Inflammatory macrophage treated with lipopolysaccharide for 4 hours (primary cell): ENCODE data around the gene ADK.
A peak's percentile ranks its signal among the peaks of the same experiment; 100 is the strongest.

Experiments used
- DNase-seq: peaks from one replicate; pipeline ENCODE4 v3.0.0-alpha.2; 2020

Gene ADK

DNA sequence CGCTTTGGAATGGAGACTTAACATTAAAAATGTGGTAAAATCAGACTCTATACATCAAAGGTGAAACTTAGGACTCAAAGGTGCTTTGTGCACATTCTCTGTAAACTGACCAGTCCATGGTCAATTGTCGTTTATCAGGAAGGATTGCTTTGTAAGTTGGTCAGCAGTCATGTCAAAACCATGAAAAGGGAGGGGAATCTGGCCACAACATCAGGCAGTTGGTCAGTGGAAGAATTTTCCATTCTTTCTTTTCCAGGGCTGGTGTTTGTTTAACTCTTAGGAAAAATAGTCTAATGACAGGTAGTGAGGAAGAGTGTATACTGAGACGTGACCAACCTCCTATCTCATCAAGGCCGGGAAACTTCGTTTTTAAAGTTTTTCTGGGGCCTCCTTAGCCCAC, 226.5 kb downstream of the ADK start:
- no peak for DNase-seq

DNA sequence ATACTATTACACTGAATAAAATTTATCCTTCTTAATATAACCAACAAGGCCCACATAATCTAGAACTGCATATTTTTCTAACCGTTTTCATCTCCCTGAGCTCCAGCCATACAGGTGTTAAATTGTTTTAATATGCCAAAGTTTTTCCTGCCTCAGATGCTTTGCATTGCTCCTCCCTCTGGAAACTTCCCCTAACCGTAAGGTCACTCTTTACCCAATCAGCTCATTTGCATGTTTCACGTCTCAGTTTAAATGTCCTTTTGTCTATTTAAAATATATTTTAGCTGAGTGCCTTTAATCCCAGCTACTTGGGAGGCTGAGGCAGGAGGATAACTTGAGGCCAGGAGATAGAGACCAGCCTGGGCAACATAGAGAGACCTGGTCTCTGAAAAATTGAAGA, 228.5 kb downstream of the ADK start:
- DNase-seq: peak; percentile 36

DNA sequence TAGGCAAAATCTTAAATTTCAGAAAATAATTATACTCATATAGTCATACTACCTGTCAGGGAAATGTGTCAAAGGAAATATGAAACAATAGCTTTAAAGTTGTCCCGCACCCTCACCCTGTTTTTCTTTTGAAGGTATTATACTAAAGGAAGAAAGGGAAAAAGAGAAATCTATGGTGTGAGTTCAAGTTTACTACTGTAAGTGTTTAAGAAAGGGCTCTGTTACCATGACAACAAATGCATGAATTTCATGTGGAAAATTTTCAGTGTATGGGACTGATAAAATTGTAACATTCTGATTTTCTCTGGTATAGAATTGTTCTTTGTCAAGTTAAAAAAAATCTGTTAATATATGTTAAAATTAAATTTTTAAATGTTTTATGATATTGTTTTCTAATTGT, 229.8 kb downstream of the ADK start:
- DNase-seq: no peak

DNA sequence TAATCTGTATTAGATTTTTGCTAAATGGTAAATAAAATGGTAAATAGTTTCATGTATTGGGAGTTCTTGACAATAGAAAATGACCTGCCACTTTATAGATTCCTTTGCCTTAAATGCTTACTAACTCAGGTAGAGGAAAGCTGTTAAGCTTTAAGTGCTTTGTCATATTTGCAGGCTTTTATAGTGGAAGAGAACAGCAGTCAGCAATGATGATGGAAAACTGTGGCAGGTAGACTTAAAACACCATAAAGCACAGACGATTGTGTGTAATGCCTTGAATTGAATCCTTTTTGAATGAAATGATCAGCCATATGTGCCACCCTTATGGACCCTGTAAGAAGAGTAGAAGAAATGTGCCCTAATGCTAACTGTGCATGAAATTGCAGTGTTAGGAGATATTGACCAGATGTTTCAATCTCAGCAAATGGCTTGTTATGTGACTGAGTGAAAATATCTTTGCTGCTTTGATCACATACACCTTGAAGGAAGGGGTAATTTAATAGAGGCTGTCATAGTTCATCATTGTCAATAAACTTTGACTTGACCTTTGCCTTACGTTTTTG, 230.4 kb downstream of the ADK start:
- no peak for DNase-seq

DNA sequence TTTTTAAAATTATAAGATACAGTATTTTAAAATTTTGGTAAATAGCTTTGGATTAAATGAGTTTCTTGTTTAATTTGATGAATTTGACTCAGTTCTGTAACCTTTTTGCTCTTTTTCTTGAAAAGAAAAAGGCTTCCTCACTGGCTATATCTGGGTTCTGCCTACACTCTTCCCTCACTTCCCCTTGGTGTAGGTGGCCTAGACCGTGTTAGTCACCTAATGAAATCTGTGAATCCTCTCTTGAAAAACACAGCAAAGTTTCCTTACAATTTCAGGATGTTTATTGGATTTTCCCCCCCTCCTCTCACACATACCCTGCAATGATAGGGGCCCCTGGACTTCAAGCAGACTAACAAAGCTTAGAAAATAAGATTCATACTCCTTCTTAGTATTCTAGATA, 231.6 kb downstream of the ADK start:
- peak; percentile 77 for DNase-seq

DNA sequence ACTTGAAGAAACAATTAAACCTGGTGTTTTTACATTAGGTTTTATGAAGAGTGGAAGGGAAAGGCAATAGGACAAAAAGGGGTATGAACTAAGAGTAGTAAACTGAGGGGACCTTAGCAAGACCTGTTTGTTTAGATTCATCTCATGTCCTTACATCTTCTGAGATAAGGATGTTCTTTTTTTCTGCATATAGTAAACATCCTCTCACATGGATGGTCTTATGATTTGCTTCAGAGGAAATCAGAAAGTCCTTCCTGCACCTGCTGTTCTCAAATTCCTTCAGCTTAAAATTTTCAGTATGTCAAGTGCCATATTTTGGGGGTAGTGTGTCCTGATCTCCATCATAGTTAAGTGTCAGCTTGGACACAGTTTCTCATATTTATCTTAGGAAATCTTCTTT, 232.6 kb downstream of the ADK start:
- no peak for DNase-seq

DNA sequence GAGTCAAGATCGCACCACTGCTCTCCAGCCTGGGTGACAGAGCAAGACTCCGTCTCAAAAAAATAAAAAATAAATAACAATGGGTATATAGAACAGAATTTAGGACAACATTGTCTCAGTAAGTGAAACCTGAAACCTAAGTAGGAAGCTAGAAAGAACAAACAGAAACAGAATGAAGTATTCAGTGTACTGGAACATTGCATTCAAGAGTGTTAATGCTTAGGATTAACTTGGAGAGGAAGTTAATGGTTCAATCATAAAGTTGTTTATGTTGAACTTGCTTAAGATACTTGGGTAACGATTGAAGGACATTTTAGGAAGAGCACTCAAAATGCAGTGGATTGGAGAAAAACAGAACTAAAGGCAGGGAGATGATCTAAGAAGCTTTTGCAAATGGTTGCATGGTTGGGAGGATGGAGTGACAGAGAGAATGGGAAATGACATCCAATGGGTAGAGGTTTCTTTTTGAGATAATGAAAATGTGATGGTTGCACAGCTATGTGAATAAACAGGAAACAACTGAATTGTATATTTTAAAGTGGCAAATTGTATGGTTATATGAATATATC, 233.7 kb downstream of the ADK start:
- DNase-seq: peak; percentile 81

DNA sequence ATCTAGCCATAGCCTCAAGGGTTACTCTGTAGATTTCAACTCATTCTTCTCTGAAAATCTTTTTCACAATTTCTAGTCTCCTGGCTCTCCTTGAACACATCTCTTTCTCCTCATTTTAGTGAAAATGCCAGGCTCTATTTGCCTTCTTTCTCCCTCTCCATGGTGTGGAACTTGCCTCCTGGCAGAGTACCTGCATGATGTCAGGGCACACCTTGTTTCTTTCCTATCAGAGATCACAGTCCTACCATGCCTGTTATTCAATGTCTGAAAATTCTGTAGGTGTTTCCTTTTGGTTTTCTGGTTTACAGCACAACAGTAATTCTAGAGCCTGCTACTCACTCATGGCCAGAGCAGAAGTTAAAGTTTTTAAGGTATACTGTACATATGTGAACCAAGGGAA, 237.8 kb downstream of the ADK start:
- no peak for DNase-seq

DNA sequence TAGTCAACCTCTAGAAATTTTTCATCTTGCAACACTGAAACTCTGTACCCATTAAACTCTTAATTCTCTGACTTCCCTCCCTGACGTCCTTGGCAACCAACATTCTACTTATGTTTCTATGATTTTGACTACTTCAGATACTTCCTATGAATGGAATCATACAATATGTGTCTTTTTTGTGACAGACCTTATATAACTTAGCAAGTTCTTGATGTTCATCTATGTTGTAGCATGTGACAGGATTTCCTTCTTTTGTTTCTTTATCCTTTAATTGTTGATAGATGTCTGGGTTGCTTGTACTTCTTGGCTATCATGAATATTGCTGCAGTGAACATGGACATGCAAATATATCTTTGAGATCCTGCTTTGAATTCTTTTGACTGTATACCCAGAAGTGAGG, 240.8 kb downstream of the ADK start:
- no peak for DNase-seq

DNA sequence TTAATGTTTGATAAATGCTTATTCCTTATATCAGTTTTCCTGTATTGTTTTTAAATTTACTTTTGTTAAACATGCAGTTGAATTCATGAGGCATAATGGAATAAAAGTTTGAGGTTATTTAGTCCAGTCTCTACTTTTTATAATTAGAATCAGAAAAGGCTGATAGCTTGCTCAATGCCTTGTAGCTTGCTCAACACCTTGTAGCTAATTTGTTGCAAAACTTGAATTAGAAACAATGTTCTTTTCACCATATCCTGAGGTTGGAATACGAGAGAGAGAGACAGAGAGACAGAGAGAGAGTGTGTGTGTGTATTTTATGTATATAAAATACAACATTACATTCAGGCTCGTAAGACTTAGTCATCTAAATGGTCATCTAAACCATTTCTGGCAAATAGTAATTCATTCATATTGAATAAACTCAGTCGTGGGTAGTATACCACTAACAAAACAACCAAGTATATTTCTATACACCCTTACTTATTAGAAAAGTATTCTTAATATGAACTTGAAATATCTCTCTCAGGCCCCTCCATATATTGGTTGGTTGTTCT, 243.5 kb downstream of the ADK start:
- DNase-seq: peak; percentile 43

DNA sequence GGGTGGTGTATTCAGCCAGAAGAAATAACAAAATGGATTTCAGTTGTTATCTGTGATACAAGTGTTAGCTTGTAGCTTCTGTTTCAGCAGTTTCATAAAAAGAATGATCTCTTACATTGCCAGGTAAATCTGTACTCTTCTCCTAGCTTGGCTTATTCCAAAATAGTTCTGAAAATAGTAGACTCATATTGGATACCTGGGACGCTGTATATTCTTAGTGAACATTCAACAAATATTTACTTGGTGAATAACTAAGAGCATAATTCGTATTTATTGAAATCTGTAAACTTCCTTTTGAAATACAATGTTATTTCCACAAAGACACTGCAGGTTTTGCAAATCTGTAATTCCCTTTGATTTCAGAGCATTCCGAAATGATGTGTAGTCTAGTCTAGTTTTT, 249.2 kb downstream of the ADK start:
- DNase-seq: no peak

DNA sequence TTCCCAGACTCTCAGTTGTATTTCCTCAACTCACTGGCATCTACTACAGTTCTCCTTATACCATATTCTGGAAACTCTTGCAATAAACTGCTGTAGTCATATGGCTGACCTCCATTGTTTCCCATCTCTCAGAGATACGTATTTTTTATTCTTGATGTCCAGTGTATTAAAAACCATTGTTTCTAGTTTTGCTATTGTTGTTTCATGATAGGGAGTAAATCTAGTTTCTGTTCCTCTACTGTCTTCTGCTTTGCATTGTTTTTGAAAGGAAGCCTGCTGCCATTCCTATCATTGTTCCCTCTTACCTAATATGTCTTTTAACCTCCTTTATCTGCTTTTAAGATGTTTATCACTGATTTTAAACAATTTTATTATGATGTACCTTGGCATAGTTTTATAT, 255.0 kb downstream of the ADK start:
- peak; percentile 30 for DNase-seq

DNA sequence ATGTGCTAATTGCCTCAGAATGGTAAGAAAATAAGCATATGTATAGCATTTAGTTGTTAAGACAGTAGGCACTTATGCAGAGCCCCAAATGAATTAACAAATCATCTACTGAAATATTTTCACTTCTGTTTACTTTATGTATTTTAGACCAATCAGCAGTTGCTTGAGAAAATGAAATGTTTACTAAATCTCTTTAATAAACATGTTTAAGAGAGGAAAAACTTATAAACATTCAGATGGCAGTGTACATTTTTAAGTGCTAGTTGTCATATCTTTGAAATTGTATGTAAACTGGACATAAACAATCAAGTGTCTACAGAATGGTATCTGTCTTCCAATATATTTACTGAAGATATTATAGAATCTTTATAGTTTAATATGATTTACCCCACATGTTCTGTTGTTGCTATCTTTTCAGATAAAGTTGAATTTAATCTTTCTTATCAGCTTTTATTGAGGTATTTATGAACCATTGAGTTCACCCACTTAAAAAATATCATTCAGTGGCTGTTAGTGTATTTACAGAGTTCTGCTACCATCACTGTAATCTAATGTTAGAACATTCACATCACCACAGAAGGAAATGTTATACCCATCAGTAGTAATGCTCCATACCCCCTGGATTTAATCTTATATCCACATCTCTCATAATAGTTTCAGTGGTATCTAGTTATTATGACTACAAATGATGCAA, 264.3 kb downstream of the ADK start:
- no peak for DNase-seq

DNA sequence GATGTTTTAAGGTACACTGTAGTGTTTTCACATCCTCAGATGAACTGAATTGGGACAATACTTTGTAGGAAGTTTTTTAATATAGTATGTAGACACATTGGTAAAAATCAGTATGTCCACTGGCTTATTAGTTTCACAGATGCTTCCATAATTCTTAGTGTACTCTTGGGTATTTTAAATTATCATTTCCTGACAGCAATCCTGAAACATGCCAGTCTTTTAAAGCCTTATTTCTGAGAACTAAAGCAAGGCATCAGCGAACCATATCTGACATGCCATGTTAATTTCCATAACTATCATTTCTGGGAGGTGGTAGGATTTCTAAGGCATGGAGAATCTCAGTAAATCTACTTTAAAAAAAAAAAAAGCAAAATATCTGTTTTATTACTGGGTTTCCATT, 266.4 kb downstream of the ADK start:
- DNase-seq: no peak

DNA sequence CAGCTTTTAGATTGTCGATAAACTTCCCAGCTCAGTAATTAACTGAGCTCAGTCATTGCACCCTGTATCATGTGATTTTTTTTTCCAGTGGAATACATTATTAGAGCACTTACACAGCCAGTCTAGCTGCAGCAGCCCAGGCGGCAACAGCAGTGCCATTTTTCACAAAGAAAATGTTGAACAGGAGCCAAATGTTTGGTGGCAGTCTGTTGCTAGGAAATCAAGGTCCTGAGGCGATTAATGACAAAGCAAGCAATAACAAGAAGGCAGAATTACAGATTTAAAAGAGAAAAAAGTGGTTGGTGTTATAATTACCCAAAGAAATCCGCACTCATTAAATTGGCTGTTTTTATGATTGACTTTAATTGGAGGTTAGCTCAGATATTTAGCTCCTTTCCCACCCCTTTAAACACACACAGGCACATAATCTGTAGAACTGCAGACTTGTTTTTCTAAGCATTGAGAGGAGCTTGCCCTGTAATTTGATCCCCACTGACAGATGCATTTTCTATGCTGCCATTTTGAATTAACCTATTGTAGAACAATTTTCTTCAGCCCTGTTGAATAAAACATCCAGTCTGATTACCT, 267.4 kb downstream of the ADK start:
- no peak for DNase-seq

DNA sequence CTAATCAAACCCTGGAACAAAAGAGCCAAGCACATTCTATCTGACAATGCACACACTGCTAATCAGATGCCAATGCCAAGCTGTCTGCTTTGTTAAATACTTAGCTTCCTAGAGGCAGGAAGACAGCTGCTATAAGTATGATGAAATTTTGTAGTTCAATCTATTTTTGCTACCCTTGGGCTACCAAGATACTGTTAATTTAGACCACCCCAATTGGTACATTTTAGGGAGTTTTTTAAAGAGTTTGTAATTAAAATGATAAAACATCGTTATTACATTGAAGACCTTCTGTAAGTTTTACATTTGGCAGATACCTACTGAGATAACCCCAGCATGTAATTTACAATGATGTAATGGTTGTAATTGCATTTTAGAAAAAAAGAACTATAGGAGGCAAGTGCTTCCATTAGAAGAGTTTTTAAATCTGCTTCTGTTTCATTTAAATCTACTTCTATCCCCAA, 268.5 kb downstream of the ADK start:
- DNase-seq: no peak

DNA sequence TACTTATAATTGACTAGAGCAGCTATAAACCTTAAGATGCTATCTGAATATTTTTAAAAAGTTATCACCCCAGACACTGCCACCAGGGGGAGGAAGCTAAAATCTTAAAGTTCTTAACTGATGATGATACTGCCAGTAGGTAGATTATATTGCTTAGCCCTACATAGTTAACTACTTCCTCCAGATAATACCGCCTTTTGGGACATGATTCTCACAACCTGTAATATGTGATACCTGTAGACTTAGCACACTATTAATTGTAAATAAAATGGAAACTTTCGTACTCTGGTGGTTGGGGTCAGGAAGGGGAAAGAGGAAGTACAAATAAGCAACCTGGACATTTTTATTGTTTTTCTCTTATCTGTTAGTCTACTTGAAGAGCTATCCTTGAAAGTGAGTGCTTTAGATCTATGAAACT, 268.9 kb downstream of the ADK start:
- peak; percentile 27 for DNase-seq

DNA sequence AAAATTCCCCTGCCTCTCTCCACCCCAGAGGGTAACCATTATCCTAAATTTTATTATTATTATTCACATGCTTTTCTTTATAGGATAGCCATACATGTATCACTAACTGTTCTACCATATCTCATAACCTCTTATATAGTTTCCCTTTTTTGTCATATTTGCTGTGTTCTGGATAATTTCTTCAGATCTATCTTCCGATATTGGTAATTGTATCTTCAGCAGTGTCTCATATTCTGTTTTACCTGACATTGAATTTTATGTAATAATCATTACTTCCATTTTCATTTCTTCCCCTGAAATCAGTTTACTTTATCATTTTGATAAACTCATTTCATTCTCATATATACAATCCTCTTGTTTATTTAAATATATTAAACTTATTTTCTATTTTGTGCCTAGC, 273.5 kb downstream of the ADK start:
- no peak for DNase-seq

DNA sequence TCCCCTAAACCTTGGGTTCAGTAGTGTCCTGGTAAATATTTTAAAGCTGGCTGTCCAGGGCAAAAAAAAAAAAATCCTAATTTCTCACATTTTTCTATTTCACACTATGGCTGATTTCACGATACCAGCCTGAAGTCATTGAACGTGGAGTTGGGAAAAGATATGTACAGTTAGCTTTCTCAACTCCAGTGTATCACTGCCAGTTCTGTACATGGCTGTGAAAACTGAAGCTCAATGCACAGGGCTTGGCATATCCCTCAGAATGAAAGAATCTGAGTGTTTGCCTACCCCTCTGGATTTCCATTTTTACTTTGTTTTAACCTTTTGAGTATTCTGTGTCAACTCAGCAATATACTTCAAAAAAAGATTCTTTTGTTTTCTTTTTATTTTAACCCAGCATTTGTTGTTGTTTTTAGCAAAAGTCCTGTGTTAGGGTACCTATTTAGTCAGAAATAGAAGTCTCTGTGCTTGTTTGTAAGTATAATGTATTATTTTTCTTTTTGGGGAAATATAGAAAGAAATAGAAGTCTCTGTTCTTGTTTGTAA, 274.5 kb downstream of the ADK start:
- DNase-seq: no peak

DNA sequence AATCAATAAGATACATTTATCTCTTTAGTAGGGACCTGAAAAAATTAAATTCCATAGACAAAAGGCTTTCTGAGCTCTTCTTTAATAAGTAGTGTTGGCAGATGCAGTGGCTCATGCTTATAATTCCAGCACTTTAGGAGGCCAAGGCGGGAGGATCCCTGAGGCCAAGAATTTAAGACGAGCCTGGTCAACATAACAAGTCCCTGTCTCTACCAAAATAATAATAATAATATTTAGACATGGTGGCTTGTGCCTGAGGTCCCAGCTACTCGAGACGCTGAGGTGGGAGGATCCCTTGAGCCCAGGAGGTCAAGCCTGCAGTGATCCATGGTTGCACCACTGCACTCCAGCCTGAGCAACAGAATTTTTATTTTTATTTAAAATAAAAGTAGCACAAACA, 280.8 kb downstream of the ADK start:
- no peak for DNase-seq

DNA sequence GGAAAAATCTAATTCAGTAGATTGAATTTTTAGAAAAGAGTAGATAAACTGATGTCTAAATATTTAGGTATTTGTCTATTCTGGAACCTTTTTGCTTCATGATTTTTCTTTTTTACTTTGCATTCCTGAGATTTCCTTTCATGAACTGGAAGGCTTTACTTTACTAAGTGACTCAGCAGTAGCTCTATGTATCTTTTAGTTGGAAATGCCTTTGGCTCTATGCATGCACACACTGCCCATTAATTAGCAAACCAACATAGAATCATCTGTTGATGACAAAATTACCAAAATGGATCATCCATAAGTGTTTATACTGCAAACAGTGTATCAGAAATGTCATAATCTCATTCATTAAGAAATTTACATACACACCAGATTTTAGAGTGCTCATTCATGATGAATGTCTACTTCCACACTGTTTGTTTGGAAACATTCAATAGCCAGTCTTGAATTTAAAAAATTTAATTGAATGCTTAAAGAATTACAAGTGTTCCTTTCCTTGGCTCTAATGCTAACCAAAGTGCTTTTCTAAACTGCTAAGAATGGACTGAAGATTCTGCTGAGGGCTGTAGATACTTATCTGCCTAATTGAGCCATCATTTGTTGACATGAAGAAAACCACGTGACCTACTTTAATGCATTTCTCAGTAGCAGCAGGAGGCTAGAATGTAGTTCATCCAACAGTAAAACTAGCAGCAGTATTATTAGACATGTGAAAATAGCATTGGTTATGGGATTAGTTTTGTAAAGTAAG, 282.0 kb downstream of the ADK start:
- DNase-seq: no peak

DNA sequence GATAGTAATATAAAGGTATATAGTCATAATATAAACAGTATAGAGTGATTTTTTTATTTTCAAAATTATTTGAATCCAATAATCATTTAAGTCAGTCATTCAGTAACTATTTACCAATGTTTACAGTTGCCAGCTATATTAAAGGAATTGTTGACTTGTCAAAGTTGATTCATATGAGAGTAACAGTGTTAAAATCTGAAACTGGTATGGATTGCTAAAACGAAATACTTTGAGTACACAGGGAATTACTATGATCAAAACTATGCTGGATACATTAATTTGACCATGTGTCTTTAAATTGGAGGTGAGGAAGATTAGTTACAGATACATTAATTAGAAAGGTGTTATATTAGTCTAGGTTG, 282.6 kb downstream of the ADK start:
- DNase-seq: no peak

DNA sequence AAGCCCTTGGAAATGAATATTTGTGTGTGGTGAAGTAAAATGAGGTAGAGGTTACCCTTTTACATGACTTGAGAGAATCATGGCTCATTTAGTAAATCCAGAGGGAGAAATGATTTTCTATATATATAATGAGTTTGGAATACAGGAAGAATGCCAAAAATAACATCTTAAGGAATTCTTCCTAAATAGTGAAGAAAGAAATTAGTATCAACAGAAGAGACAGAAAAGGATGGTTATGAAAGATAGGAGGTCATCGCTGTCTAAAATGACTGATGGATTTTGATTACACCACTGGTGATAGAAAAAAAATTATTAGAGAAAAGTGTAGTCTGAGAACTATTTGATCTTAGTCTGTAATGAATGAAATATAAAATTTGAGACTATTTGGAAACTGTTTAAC, 283.0 kb downstream of the ADK start:
- DNase-seq: no peak
